Thoracic aorta (tissue), 2 donors: ENCODE results near the gene MC4R. TPM values are rescaled to one million over a fixed set of nuclear protein-coding genes. Genes with fewer than 3 reads are reported as not detected.
"Not testable (repeated sequence)": the region's sequence is repeated elsewhere in the genome, so short reads cannot be mapped to it uniquely, and the experiment has no call there.

Experiments
- ATAC-seq: fragments of 150-250 bp; one replicate; pipeline ENCODE4 v1.8.0; 2017; ENCODE audit warnings: low read depth; ENCODE audit not compliant: insufficient number of reproducible peaks, low FRiP score
- DNase-seq: peaks from one replicate; pipeline ENCODE4 v3.0.0-alpha.2; 2020; ENCODE audit warnings: low spot score
- H3K27ac ChIP-seq, 2 donors: fragments of 200-600 bp; sonication (generic); 1 replicate in 1 of 2; 2 replicates in 1 of 2; pipeline ENCODE4 v1.5.1; 2016; ENCODE audit warnings: mild to moderate bottlenecking in 2 of 2, moderate library complexity in 2 of 2
- H3K27me3 ChIP-seq: fragments of 200-600 bp; sonication (generic); replicated peaks from 2 replicates; pipeline ENCODE4 v1.6.0; 2016; ENCODE audit warnings: mild to moderate bottlenecking; ENCODE audit not compliant: insufficient read depth
- H3K36me3 ChIP-seq: fragments of 200-600 bp; sonication (generic); one replicate; pipeline ENCODE4 v1.5.1; 2016
- H3K4me1 ChIP-seq, 2 donors: fragments of 200-600 bp; sonication (generic); 1 replicate in 1 of 2; 2 replicates in 1 of 2; pipeline versions ENCODE4 v1.5.1 to v1.6.0; 2016; ENCODE audit warnings: low read depth in 2 of 2, mild to moderate bottlenecking in 1 of 2; ENCODE audit not compliant: control insufficient read depth in 1 of 2
- H3K4me3 ChIP-seq: fragments of 200-600 bp; sonication (generic); 2 replicates; pipeline ENCODE4 v1.5.1; 2016; ENCODE audit warnings: mild to moderate bottlenecking
- H3K9me3 ChIP-seq: fragments of 200-600 bp; sonication (generic); 2 replicates; pipeline ENCODE4 v1.5.1; 2016
- CTCF ChIP-seq: fragments of 200-600 bp; sonication (generic); IDR thresholded peaks from one replicate; pipeline ENCODE4 v1.5.1; 2019; ENCODE audit warnings: antibody characterized with exemption
- total RNA-seq, 2 donors: library from RNA; depleted of rRNA; stranded (reverse); fragments of >200 nt; gene quantifications; one replicate each; pipeline versions ENCODE4 v1.1.0 to v1.2.3, GENCODE V29; 2016

MC4R gene
- total RNA-seq, result not detected

GRCh38 chr18:60372596-60372995, at the start of gene MC4R:
Gene MC4R (minus strand): TSS chr18:60372775. CDS start chr18:60372349, 426 bp downstream.
- ATAC-seq, result no peak
- H3K27me3 ChIP-seq, result no peaks in the 10 kb centered on the region
- H3K4me3 ChIP-seq, result no peak within 1 kb of the TSS

GRCh38 chr18:60422306-60422705, 49.7 kb upstream of the MC4R start:
- H3K27me3 ChIP-seq, H3K36me3 ChIP-seq, H3K9me3 ChIP-seq, H3K4me1 ChIP-seq, H3K27ac ChIP-seq, H3K4me3 ChIP-seq, DNase-seq, ATAC-seq: not testable (repeated sequence)

More at GRCh38 chr18:60372596-60372995, at the start of gene MC4R:
- no peak for TF ChIP-seq CTCF
- DNase-seq, result no peak
- H3K36me3 ChIP-seq, result no peaks in the 10 kb centered on the region
- no peaks in the 10 kb centered on the region for H3K4me1 ChIP-seq
- no peak within 1 kb of the TSS for H3K27ac ChIP-seq
- no peaks in the 10 kb centered on the region for H3K9me3 ChIP-seq

- Histone ChIP-seq H3K36me3 (no peaks in the 10 kb centered on the region), H3K9me3 (no peaks in the 10 kb centered on the region), H3K4me3 (no peak overlapping the region), H3K27ac (no peak overlapping the region), H3K27me3 (no peaks in the 10 kb centered on the region), H3K4me1 (no peaks in the 10 kb centered on the region)
- no peak for TF ChIP-seq CTCF
- no peak for ATAC-seq
- DNase-seq, result no peak
Observed at GRCh38 chr18:60421356-60422118, 49.0 kb upstream of the MC4R start.

- DNase-seq (no peak), ATAC-seq (no peak)
- H3K36me3 ChIP-seq, result no peaks in the 10 kb centered on the region
- H3K4me3 ChIP-seq, result no peak overlapping the region
- TF ChIP-seq CTCF, result no peak
- no peaks in the 10 kb centered on the region for H3K4me1 ChIP-seq
- no peak overlapping the region for H3K27ac ChIP-seq
- no peaks in the 10 kb centered on the region for H3K27me3 ChIP-seq
- H3K9me3 ChIP-seq, result no peaks in the 10 kb centered on the region
Observed at GRCh38 chr18:60417946-60418345, 45.4 kb upstream of the MC4R start.

- Histone ChIP-seq H3K27ac (no peak overlapping the region), H3K36me3 (no peaks in the 10 kb centered on the region), H3K27me3 (no peaks in the 10 kb centered on the region), H3K4me3 (no peak overlapping the region), H3K9me3 (no peaks in the 10 kb centered on the region), H3K4me1 (no peaks in the 10 kb centered on the region)
- no peak for TF ChIP-seq CTCF
- ATAC-seq (no peak), DNase-seq (no peak)
Observed at GRCh38 chr18:60413944-60414547, 41.5 kb upstream of the MC4R start.
